Skin epidermis (tissue), 12 donors: ENCODE data around the gene MCM7.

Experiments used
- H3K27ac ChIP-seq, 21 experiments: fragments of 200-600 bp; sonication (generic) in 11 of 21; one replicate each; pipeline ENCODE4 v1.5.0; 2020; ENCODE audit warnings: mild to moderate bottlenecking in 3 of 21, inconsistent platforms in 2 of 21, moderate library complexity in 2 of 21
- H3K4me3 ChIP-seq, 7 experiments: fragments of 200-600 bp; sonication (generic) in 2 of 7; one replicate each; pipeline ENCODE4 v1.5.0; 2020; ENCODE audit warnings: inconsistent platforms in 2 of 7, mild to moderate bottlenecking in 2 of 7, moderate library complexity in 1 of 7

MCM7 gene

GRCh38 chr7:100100420-100101015 lies 679 bp downstream of the MCM7 start:
- peak overlapping the region; percentile 46 to 98 (median 85) for H3K4me3 ChIP-seq
- peak overlapping the region; percentile 61 to 97 (median 93) for H3K27ac ChIP-seq

- H3K27ac ChIP-seq: peak overlapping the region in 18 of 21 experiments; percentile 79 to 97 (median 94)
- H3K4me3 ChIP-seq: peak overlapping the region; percentile 46 to 98 (median 85)
Measured at GRCh38 chr7:100099452-100099851, 1.7 kb downstream of the MCM7 start.

GRCh38 chr7:100098913-100099312 lies 2.3 kb downstream of the MCM7 start:
- peak overlapping the region in 2 of 21 experiments; percentile 91 to 97 for H3K27ac ChIP-seq
- H3K4me3 ChIP-seq: peak overlapping the region in 2 of 7 experiments; percentile 46 to 98

GRCh38 chr7:100095704-100096103 lies 5.5 kb downstream of the MCM7 start:
- no peak overlapping the region for H3K27ac ChIP-seq
- no peak overlapping the region for H3K4me3 ChIP-seq

- Histone ChIP-seq H3K27ac (no peak overlapping the region), H3K4me3 (no peak overlapping the region)
Measured at GRCh38 chr7:100095289-100095688, 5.9 kb downstream of the MCM7 start.

GRCh38 chr7:100093925-100094486 lies 7.2 kb downstream of the MCM7 start:
- Histone ChIP-seq H3K27ac (peak overlapping the region in 1 of 21 experiments; percentile 50), H3K4me3 (no peak overlapping the region)

- H3K4me3 ChIP-seq: no peak overlapping the region
- peak overlapping the region in 1 of 21 experiments; percentile 50 for H3K27ac ChIP-seq
Measured at GRCh38 chr7:100093498-100093897, 7.7 kb downstream of the MCM7 start.

- Histone ChIP-seq H3K4me3 (no peak overlapping the region), H3K27ac (peak overlapping the region in 1 of 21 experiments; percentile 50)
Measured at GRCh38 chr7:100093054-100093453, 8.1 kb downstream of the MCM7 start.

GRCh38 chr7:100091411-100092181 lies 9.6 kb downstream of the MCM7 start:
- Histone ChIP-seq H3K4me3 (no peak overlapping the region), H3K27ac (no peak overlapping the region)

GRCh38 chr7:100090527-100091410 lies 10.4 kb downstream of the MCM7 start:
- no peak overlapping the region for H3K27ac ChIP-seq
- no peak overlapping the region for H3K4me3 ChIP-seq

GRCh38 chr7:100089458-100090196 lies 11.6 kb downstream of the MCM7 start:
- peak overlapping the region in 20 of 21 experiments; percentile 50 to 96 (median 90) for H3K27ac ChIP-seq

GRCh38 chr7:100088621-100089457 lies 12.4 kb downstream of the MCM7 start, which contains the start of gene COPS6:
Gene COPS6, plus strand, starts transcription at chr7:100088969. Its CDS starts 22 bp downstream, at chr7:100088991.
- Histone ChIP-seq H3K27ac (peak within 1 kb of the TSS; percentile 31 to 96 (median 89)), H3K4me3 (peak within 1 kb of the TSS; percentile 60 to 83 (median 67))

More at GRCh38 chr7:100089458-100090196, 11.6 kb downstream of the MCM7 start:
- H3K4me3 ChIP-seq: peak overlapping the region; percentile 60 to 83 (median 67)

- Histone ChIP-seq H3K4me3 (peak overlapping the region; percentile 60 to 83 (median 67)), H3K27ac (peak overlapping the region in 20 of 21 experiments; percentile 50 to 96 (median 90))
Measured at GRCh38 chr7:100088095-100088620, 13.0 kb downstream of the MCM7 start.

GRCh38 chr7:100087055-100087750 lies 14.0 kb downstream of the MCM7 start:
- H3K4me3 ChIP-seq: no peak overlapping the region
- peak overlapping the region in 4 of 21 experiments; percentile 0 to 62 (median 30) for H3K27ac ChIP-seq

- no peak overlapping the region for H3K4me3 ChIP-seq
- no peak overlapping the region for H3K27ac ChIP-seq
Measured at GRCh38 chr7:100085515-100085914, 15.7 kb downstream of the MCM7 start.

- Histone ChIP-seq H3K27ac (peak overlapping the region in 1 of 21 experiments; percentile 92), H3K4me3 (no peak overlapping the region)
Measured at GRCh38 chr7:100082978-100083377, 18.2 kb downstream of the MCM7 start.

- Histone ChIP-seq H3K27ac (peak within 1 kb of the TSS; percentile 73 to 94 (median 90)), H3K4me3 (peak within 1 kb of the TSS; percentile 68 to 97 (median 87))
Measured at GRCh38 chr7:100081535-100082102, 19.6 kb downstream of the MCM7 start, which contains the start of gene ZNF3. Gene ZNF3, minus strand, starts transcription at chr7:100081723. Its CDS starts 4,366 bp downstream, at chr7:100077357.
